Measurements from ENCODE around the gene TMEM92. TPM values are rescaled to one million over a fixed set of nuclear protein-coding genes. Genes with fewer than 3 reads are reported as not detected.
"Not testable (repeated sequence)": the region's sequence is repeated elsewhere in the genome, so short reads cannot be mapped to it uniquely, and the experiment has no call there.

The TMEM92 gene
- total and polyA plus RNA-seq, 2 experiments from 2014 or later: 0.32 TPM; not detected in 1

DNA sequence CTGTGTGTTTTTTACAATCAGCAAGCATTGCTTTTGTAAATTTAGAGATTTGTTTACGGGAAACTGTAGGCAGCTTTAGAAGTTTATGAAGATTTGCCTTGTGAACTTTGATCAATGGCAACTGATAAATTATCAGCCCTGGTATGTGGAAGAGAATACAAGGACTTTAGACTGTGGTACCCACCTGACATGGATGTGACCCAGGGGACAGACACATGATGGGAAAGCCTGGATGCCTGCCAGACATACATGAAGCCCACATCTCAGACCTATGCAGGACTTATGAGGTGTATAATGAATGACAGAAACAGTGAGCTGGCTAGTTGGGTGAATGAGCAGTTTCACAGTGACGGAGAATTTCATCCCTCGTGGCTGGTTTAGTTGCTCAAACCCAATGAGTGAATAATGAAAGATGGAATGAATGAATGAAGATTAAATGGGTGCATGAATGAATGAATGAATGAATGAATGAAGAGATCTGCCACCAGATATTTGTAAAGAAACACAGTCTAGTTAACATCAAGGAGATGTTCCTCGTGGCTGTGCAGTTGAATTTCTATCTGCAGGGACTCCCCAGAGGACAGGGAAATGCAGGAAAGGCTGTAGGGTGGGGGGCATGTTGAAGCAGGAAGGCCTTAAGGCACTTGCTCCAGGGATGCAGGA is 7.6 kb downstream of the TMEM92 start:
- Histone ChIP-seq H3K4me3 (no peak overlapping the region), H3K79me2 (ENCODE audit: insufficient read depth) (peaks cover 10% of the 10 kb centered on the region; the same call in 1 of the 2 replicates), H3K9ac (no peak overlapping the region), H3K9me2 (ENCODE audit: insufficient read depth) (no peaks in the 10 kb centered on the region), H3K27ac (no peak overlapping the region), H3K27me3 (replicated peaks; ENCODE audit: insufficient read depth) (no peaks in the 10 kb centered on the region), H2AFZ (no peak overlapping the region), H3K4me2 (ENCODE audit: unreplicated experiment) (no peak overlapping the region), H3K9me3 (ENCODE audit: low read depth) (no peaks in the 10 kb centered on the region), H3K4me1 (ENCODE audit: insufficient read depth) (peaks cover 13% of the 10 kb centered on the region), H4K20me1 (ENCODE audit: insufficient read depth) (no peaks in the 10 kb centered on the region), H3F3A (ENCODE audit: insufficient read depth) (0 out of 2 replicates have a peak, but pooled peaks cover 3% of the 10 kb centered on the region), H3K36me3 (ENCODE audit: low read depth) (no peaks in the 10 kb centered on the region)
- in situ Hi-C loops (cut with MboI): no loop called here
- no peak for TF ChIP-seq EZH2 (IDR thresholded peaks at IDR 0.05; ENCODE audit: insufficient read depth, poor library complexity, severe bottlenecking)
- no peak for TF ChIP-seq EZH2phosphoT487 (IDR thresholded peaks at IDR 0.05; ENCODE audit: insufficient read depth, low read depth)
- 86% methylated on average over 4 of the region's 4 CpGs for WGBS, 2 experiments (ENCODE audit: low coverage in 1 of 2, low lambda C conversion rate in 2 of 2, missing lambda C conversion rate in 2 of 2)
- no peak for DNase-seq

DNA sequence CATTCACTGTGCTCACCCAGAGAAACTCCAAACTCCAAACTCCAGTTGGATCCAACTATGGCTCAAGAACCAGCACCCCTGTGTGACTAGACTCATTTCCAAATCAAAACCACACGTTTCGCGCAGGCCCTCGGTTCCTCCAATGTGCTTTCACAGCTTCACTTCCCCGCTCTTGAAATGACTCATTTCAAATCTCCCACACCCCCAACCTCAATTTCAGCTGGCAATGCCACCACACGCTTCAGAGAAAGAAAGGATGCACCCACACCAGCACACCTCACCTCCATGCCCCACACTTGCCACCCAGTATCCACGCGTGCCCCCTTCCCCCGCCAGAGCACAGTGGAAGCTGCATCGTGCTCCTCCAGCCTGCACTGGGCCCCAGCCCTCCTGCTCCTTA is 9.0 kb downstream of the TMEM92 start:
- Histone ChIP-seq H4K20me1 (ENCODE audit: insufficient read depth) (no peaks in the 10 kb centered on the region), H2AFZ (no peak overlapping the region), H3K36me3 (ENCODE audit: low read depth) (no peaks in the 10 kb centered on the region), H3K4me2 (ENCODE audit: unreplicated experiment) (no peak overlapping the region), H3K27me3 (replicated peaks; ENCODE audit: insufficient read depth) (no peaks in the 10 kb centered on the region), H3K4me3 (no peak overlapping the region), H3K79me2 (ENCODE audit: insufficient read depth) (peaks cover 24% of the 10 kb centered on the region), H3K9me3 (ENCODE audit: low read depth) (no peaks in the 10 kb centered on the region), H3K9me2 (ENCODE audit: insufficient read depth) (no peaks in the 10 kb centered on the region), H3F3A (ENCODE audit: insufficient read depth) (no peaks in the 10 kb centered on the region), H3K4me1 (ENCODE audit: insufficient read depth) (peaks cover 15% of the 10 kb centered on the region), H3K9ac (no peak overlapping the region), H3K27ac (no peak overlapping the region)
- in situ Hi-C loops (cut with MboI): no loop called here
- no peak for TF ChIP-seq EZH2phosphoT487 (IDR thresholded peaks at IDR 0.05; ENCODE audit: insufficient read depth, low read depth)
- no peak for TF ChIP-seq EZH2 (IDR thresholded peaks at IDR 0.05; ENCODE audit: insufficient read depth, poor library complexity, severe bottlenecking)
- no peak for DNase-seq
- 82 to 83% methylated on average over 10 of the region's 10 CpGs for WGBS, 2 experiments (ENCODE audit: low coverage in 1 of 2, low lambda C conversion rate in 2 of 2, missing lambda C conversion rate in 2 of 2)

DNA sequence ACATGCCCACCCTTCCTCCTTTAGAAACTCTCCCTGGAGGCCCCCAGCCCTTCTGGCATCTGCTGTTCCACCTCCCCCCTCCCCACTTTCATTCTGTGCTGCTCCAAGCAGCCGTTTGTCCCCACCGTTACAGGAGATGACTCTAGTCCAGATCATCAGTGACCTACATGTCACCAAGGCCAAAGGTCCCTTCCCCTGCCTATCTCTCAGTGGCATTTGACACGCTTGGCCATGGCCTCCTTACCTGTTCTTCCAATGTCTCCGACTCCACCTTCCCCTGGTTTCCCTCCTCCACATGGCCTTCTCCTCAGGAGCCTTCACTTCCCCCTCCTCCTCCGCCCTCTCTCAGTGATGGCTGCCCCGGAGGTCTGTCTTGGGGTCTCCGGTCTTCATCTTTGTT is 9.4 kb downstream of the TMEM92 start:
- no peak for TF ChIP-seq EZH2 (IDR thresholded peaks at IDR 0.05; ENCODE audit: insufficient read depth, poor library complexity, severe bottlenecking)
- TF ChIP-seq EZH2phosphoT487 (IDR thresholded peaks at IDR 0.05; ENCODE audit: insufficient read depth, low read depth): no peak
- H3K27me3 ChIP-seq (replicated peaks; ENCODE audit: insufficient read depth): no peaks in the 10 kb centered on the region
- no peaks in the 10 kb centered on the region for H3K9me2 ChIP-seq (ENCODE audit: insufficient read depth)
- H3K9ac ChIP-seq: no peak overlapping the region
- in situ Hi-C loops (cut with MboI): no loop called here
- peaks cover 28% of the 10 kb centered on the region for H3K79me2 ChIP-seq (ENCODE audit: insufficient read depth)
- no peak for DNase-seq
- H3F3A ChIP-seq (ENCODE audit: insufficient read depth): peaks cover 3% of the 10 kb centered on the region; the same call in 1 of the 2 replicates
- 75% methylated on average over 7 of the region's 7 CpGs for whole genome bisulfite sequencing, 2 experiments (ENCODE audit: low coverage in 1 of 2, low lambda C conversion rate in 2 of 2, missing lambda C conversion rate in 2 of 2)
- H4K20me1 ChIP-seq (ENCODE audit: insufficient read depth): no peaks in the 10 kb centered on the region
- H3K27ac ChIP-seq: no peak overlapping the region
- H3K4me3 ChIP-seq: no peak overlapping the region
- H2AFZ ChIP-seq: no peak overlapping the region
- H3K9me3 ChIP-seq (ENCODE audit: low read depth): no peaks in the 10 kb centered on the region
- no peaks in the 10 kb centered on the region for H3K36me3 ChIP-seq (ENCODE audit: low read depth)
- no peak overlapping the region for H3K4me2 ChIP-seq (ENCODE audit: unreplicated experiment)
- peaks cover 19% of the 10 kb centered on the region for H3K4me1 ChIP-seq (ENCODE audit: insufficient read depth)

DNA sequence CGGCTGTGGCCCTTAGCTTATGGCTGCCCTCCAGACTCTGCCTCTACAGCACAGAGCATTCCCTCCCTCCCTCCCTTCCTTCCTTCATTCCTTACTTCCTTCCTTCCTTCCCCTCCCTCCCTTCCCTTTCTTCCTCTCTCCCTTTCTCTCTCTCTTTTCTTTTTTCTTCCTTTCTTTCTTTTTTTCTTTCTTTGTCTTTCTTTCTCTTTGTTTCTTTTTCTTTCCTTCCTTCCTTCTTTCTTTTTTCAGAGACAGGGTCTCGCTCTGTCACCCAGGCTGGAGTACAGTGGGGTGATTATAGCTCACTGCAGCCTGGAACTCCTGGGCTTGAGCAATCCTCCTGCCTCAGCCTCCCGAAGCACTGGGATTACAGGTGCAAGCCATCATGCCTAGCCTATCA is 11.7 kb downstream of the TMEM92 start:
- TF ChIP-seq EZH2phosphoT487 (IDR thresholded peaks at IDR 0.05; ENCODE audit: insufficient read depth, low read depth) (no peak), EZH2 (IDR thresholded peaks at IDR 0.05; ENCODE audit: insufficient read depth, poor library complexity, severe bottlenecking) (no peak)
- Histone ChIP-seq H4K20me1 (ENCODE audit: insufficient read depth) (no peaks in the 10 kb centered on the region), H2AFZ (no peak overlapping the region), H3K4me1 (ENCODE audit: insufficient read depth) (peaks cover 29% of the 10 kb centered on the region), H3K4me3 (no peak overlapping the region), H3K27me3 (replicated peaks; ENCODE audit: insufficient read depth) (no peaks in the 10 kb centered on the region), H3F3A (ENCODE audit: insufficient read depth) (peaks cover 20% of the 10 kb centered on the region), H3K79me2 (ENCODE audit: insufficient read depth) (peaks cover 31% of the 10 kb centered on the region), H3K9me2 (ENCODE audit: insufficient read depth) (no peaks in the 10 kb centered on the region), H3K36me3 (ENCODE audit: low read depth) (no peaks in the 10 kb centered on the region), H3K9me3 (ENCODE audit: low read depth) (no peaks in the 10 kb centered on the region), H3K9ac (no peak overlapping the region), H3K4me2 (ENCODE audit: unreplicated experiment) (no peak overlapping the region), H3K27ac (no peak overlapping the region)
- no peak for DNase-seq
- 63 to 77% methylated on average over 3 of the region's 3 CpGs for WGBS, 2 experiments (ENCODE audit: low coverage in 1 of 2, low lambda C conversion rate in 2 of 2, missing lambda C conversion rate in 2 of 2)
- in situ Hi-C loops (cut with MboI): no loop called here

DNA sequence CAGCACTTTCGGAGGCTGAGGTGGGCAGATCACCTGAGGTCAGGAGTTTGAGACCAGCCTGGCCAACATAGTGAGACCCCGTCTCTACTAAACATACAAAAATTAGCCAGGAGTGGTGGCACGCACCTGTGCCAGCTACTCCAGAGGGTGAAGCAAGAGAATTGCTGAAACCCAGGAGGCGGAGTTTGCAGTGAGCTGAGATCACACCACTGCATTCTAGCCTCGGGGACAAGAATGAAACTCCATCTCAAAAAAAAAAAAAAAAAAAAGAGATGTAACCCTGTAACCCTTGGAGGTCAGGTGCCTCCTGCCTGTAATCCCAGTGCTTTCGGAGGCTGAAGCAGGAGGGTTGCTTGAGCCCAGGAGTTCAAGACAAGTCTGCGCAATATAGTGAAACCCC is 13.0 kb downstream of the TMEM92 start:
- H3K4me2 ChIP-seq (ENCODE audit: unreplicated experiment); H3K9ac ChIP-seq; H3K9me2 ChIP-seq (ENCODE audit: insufficient read depth); H4K20me1 ChIP-seq (ENCODE audit: insufficient read depth); H3K27ac ChIP-seq; H3K36me3 ChIP-seq (ENCODE audit: low read depth); H3K27me3 ChIP-seq (replicated peaks; ENCODE audit: insufficient read depth); DNase-seq; in situ Hi-C loops (cut with MboI); H2AFZ ChIP-seq; H3K4me3 ChIP-seq; H3K9me3 ChIP-seq (ENCODE audit: low read depth): not testable (repeated sequence)
- H3K79me2 ChIP-seq (ENCODE audit: insufficient read depth): peaks cover 31% of the 10 kb centered on the region
- peaks cover 24% of the 10 kb centered on the region for H3F3A ChIP-seq (ENCODE audit: insufficient read depth)
- 74 to 75% methylated on average over 7 of the region's 7 CpGs for WGBS, 2 experiments (ENCODE audit: low coverage in 1 of 2, low lambda C conversion rate in 2 of 2, missing lambda C conversion rate in 2 of 2)
- peaks cover 30% of the 10 kb centered on the region for H3K4me1 ChIP-seq (ENCODE audit: insufficient read depth)
